Activated CD4-positive, alpha-beta T cell treated with anti-CD3 and anti-CD28 coated beads for 1 hour (primary cell): Measurements from ENCODE around the gene ZNF142.
A peak's percentile ranks its signal among the peaks of the same experiment; 100 is the strongest.

ENCODE experiments used
- DNase-seq: peaks from one replicate; pipeline ENCODE4 v3.0.0-alpha.2; 2020

The ZNF142 gene

GRCh38 chr2:218648787-218649100 lies 10.7 kb downstream of the ZNF142 start:
- DNase-seq: no peak

- DNase-seq: peak; percentile 26
Measured at GRCh38 chr2:218648088-218648786, 11.2 kb downstream of the ZNF142 start.

- no peak for DNase-seq
Measured at GRCh38 chr2:218645126-218645525, 14.3 kb downstream of the ZNF142 start.

DNA sequence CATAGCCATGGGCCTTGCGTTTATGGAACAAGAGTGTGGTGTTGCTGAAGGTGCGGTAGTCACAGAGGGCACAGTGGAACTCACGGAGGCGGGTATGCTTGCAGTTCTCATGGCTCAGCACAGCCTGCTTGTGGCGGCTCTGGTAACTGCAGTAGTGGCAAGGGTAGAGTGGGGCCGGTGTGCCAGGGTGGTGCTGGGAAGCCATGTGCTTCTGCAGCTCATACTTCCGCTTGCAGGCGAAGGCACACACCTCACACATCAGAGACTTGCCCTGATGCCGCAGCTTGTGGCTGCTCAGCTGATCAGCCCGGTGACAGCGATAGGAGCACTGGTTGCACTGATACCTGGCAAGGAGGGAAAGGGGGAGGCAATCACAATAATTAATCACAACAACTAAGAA lies 14.7 kb downstream of the ZNF142 start:
- no peak for DNase-seq

DNA sequence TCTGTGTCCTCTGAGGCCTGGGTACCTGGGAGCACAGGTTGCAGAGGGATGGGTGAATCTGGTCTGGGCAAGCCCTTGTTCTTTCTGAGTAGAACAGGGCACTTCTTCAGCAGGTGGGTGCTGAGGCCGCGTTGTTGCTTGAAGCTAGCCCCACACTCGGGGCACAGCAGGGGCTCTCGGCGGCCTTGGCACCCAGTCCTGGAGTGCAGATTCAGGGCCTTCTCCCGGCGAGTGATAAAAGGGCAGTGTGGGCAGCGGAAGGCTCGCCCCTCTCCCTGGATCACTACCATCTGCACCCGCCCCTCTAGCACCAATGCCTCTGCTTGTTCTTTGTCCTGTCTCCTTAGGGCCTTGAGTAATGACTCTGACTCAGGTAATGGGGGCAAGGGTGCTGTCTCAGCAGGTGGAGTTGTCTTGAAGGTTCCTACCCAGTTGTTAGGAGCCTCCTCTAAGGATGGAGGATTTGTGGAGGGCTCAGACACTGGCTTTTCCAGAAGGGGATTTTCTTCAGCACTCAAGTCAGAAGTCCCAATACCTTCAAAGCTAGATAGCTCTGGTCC lies 15.6 kb downstream of the ZNF142 start:
- DNase-seq: no peak

- no peak for DNase-seq
Measured at GRCh38 chr2:218642786-218643185, 16.6 kb downstream of the ZNF142 start.

DNA sequence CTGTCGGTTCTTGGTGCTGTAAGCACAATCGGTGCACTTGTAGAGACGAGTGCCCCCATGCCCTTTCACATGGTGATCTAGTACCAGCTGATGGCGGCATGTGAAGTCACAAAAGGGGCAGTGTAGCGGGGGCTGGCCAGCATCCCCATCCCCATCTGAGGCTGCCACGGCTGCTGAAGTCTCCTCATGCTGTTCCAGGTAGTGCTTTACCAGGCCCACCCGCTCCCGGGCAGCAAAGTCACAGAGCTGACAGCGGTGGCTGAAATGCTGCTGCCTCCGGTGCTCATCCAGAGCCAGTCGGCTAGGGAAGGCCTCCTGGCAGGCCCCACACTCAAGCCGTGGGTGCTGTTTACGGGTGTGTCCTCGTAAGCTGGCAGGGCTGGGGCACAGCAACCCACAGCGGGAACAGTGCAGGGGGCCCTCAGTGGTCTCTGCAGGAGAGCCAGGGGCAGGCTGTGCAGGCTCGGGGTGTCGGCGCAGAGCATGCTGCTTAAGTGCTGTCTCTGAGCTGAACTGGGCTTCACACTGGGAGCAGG lies 17.2 kb downstream of the ZNF142 start:
- DNase-seq: no peak

DNA sequence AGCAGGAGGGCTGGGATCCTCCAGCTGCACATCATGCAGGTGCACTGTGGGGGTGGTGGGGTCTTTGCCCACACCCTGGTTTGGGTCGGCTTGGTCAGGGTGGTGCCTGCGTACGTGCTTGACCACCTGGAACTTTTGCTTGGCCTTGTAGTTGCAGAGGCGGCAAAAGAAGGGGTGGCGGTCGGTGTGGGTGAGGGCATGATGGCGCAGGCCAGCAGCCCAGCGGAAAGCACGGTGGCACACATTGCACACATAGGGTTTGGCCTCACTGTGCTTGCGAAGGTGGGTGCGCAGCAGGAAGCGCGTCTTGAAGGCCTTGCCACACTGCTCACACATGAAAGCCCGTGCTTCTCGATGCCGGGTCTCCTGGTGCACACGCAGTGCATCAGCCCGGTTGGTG lies 21.1 kb downstream of the ZNF142 start:
- no peak for DNase-seq

DNA sequence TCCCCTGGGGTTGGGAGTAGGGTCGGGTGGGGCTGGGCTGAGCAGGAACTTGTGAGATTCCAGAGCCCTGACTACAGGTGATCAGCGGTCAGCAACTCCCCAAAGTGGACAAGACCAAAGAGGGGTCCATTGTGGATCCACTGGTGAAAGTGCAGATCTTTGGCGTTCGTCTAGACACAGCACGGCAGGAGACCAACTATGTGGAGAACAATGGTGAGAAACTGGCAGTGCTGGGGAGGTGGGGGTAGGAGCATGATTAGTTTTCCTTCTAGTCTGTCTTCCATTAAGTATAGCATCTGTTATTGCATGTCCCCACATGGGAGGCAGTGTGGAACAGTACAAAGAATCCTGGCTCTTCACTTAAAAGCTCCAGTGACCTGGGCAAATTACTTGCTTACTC lies 23.7 kb downstream of the ZNF142 start:
- DNase-seq: no peak

- no peak for DNase-seq
Measured at GRCh38 chr2:218631837-218632236, 27.6 kb downstream of the ZNF142 start.

GRCh38 chr2:218627939-218628338 lies 31.5 kb downstream of the ZNF142 start:
- no peak for DNase-seq

- no peak for DNase-seq
Measured at GRCh38 chr2:218626369-218626768, 33.1 kb downstream of the ZNF142 start.

- no peak for DNase-seq
Measured at GRCh38 chr2:218623366-218623705, 36.1 kb downstream of the ZNF142 start.

- DNase-seq: no peak
Measured at GRCh38 chr2:218622606-218623365, 36.6 kb downstream of the ZNF142 start.

GRCh38 chr2:218621007-218621406 lies 38.4 kb downstream of the ZNF142 start:
- DNase-seq: no peak

GRCh38 chr2:218618102-218618860 lies 41.1 kb downstream of the ZNF142 start:
- DNase-seq: no peak

GRCh38 chr2:218615868-218616315 lies 43.5 kb downstream of the ZNF142 start:
- no peak for DNase-seq

- no peak for DNase-seq
Measured at GRCh38 chr2:218607436-218608115, 51.8 kb downstream of the ZNF142 start, which contains the start of gene PLCD4. PLCD4 (plus strand) TSS chr2:218607899; CDS start chr2:218615740, 7,841 bp downstream.

DNA sequence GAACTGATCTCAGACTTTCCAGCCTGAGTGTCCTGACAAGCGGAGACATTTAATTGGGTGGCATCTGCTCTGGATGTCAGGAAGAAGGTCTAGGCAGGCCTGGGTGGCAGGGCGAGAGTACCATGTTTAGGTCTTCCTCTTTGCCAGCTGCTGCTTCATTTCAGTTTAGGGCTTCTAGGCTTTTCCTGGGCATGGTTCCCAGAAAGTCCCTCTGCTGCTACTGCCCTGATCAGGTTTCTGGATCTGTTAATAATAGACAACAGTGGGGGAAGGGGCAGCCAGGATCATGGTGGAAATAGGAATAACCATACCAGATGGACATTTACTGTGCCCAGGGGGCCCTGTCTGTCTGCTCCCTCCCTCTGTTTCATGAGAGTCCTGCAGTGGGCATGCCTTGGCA lies 54.0 kb downstream of the ZNF142 start:
- DNase-seq: no peak
